ENCODE measurements around the gene ZSCAN23. TPM values are rescaled to one million over a fixed set of nuclear protein-coding genes. Genes with fewer than 3 reads are reported as not detected.
A peak's percentile ranks its signal among the peaks of the same experiment; 100 is the strongest.

ZSCAN23 gene
- total and polyA plus RNA-seq, 9 of the 15 experiments (the other 6 are each of a cell fraction or from before 2014, with no cell fraction given), result 0.05 to 0.29 (median 0.21) TPM; not detected in 1

DNA sequence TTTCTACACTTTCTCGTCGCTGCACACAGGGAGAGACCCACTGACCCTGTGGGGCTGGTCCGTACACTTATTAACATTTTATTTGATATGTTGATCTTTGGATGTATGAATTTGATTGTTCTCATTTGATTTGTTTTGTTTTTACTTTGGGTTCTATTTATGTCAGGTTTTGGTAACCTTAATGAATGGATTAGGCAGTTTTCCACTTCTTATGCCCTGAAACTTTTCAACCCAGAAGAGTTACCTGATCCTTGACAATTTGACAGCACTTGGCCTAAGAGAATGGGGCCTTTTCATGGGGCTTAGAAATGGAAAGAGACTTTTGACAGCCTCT is 48.7 kb upstream of the ZSCAN23 start (continued):
- 0 out of 2 replicates have a peak, but pooled peaks have one; percentile 2 for TF ChIP-seq ZNF589 (CRISPR knock-in tag; IDR thresholded peaks at IDR 0.05; ENCODE audit: low read depth)
- TF ChIP-seq, protein P1, sequence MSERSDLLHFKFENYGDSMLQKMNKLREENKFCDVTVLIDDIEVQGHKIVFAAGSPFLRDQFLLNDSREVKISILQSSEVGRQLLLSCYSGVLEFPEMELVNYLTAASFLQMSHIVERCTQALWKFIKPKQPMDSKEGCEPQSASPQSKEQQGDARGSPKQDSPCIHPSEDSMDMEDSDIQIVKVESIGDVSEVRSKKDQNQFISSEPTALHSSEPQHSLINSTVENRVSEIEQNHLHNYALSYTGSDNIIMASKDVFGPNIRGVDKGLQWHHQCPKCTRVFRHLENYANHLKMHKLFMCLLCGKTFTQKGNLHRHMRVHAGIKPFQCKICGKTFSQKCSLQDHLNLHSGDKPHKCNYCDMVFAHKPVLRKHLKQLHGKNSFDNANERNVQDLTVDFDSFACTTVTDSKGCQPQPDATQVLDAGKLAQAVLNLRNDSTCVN (CRISPR knock-in tag; IDR thresholded peaks at IDR 0.05), result no peak
- TF ChIP-seq SAP30 (IDR thresholded peaks at IDR 0.05; ENCODE audit: borderline replicate concordance, insufficient read depth, low read depth, low read length, poor library complexity, severe bottlenecking), result no peak
- TF ChIP-seq TOE1 (IDR thresholded peaks at IDR 0.05; ENCODE audit: borderline replicate concordance), result 0 out of 2 replicates have a peak, but pooled peaks have one; percentile 13
- TF ChIP-seq TOE1 (CRISPR knock-in tag; IDR thresholded peaks at IDR 0.05; ENCODE audit: borderline replicate concordance, low read depth), result no peak
- TF ChIP-seq PHF21A (IDR thresholded peaks at IDR 0.05; ENCODE audit: borderline replicate concordance, low read depth), result no peak
- TF ChIP-seq, protein P2, sequence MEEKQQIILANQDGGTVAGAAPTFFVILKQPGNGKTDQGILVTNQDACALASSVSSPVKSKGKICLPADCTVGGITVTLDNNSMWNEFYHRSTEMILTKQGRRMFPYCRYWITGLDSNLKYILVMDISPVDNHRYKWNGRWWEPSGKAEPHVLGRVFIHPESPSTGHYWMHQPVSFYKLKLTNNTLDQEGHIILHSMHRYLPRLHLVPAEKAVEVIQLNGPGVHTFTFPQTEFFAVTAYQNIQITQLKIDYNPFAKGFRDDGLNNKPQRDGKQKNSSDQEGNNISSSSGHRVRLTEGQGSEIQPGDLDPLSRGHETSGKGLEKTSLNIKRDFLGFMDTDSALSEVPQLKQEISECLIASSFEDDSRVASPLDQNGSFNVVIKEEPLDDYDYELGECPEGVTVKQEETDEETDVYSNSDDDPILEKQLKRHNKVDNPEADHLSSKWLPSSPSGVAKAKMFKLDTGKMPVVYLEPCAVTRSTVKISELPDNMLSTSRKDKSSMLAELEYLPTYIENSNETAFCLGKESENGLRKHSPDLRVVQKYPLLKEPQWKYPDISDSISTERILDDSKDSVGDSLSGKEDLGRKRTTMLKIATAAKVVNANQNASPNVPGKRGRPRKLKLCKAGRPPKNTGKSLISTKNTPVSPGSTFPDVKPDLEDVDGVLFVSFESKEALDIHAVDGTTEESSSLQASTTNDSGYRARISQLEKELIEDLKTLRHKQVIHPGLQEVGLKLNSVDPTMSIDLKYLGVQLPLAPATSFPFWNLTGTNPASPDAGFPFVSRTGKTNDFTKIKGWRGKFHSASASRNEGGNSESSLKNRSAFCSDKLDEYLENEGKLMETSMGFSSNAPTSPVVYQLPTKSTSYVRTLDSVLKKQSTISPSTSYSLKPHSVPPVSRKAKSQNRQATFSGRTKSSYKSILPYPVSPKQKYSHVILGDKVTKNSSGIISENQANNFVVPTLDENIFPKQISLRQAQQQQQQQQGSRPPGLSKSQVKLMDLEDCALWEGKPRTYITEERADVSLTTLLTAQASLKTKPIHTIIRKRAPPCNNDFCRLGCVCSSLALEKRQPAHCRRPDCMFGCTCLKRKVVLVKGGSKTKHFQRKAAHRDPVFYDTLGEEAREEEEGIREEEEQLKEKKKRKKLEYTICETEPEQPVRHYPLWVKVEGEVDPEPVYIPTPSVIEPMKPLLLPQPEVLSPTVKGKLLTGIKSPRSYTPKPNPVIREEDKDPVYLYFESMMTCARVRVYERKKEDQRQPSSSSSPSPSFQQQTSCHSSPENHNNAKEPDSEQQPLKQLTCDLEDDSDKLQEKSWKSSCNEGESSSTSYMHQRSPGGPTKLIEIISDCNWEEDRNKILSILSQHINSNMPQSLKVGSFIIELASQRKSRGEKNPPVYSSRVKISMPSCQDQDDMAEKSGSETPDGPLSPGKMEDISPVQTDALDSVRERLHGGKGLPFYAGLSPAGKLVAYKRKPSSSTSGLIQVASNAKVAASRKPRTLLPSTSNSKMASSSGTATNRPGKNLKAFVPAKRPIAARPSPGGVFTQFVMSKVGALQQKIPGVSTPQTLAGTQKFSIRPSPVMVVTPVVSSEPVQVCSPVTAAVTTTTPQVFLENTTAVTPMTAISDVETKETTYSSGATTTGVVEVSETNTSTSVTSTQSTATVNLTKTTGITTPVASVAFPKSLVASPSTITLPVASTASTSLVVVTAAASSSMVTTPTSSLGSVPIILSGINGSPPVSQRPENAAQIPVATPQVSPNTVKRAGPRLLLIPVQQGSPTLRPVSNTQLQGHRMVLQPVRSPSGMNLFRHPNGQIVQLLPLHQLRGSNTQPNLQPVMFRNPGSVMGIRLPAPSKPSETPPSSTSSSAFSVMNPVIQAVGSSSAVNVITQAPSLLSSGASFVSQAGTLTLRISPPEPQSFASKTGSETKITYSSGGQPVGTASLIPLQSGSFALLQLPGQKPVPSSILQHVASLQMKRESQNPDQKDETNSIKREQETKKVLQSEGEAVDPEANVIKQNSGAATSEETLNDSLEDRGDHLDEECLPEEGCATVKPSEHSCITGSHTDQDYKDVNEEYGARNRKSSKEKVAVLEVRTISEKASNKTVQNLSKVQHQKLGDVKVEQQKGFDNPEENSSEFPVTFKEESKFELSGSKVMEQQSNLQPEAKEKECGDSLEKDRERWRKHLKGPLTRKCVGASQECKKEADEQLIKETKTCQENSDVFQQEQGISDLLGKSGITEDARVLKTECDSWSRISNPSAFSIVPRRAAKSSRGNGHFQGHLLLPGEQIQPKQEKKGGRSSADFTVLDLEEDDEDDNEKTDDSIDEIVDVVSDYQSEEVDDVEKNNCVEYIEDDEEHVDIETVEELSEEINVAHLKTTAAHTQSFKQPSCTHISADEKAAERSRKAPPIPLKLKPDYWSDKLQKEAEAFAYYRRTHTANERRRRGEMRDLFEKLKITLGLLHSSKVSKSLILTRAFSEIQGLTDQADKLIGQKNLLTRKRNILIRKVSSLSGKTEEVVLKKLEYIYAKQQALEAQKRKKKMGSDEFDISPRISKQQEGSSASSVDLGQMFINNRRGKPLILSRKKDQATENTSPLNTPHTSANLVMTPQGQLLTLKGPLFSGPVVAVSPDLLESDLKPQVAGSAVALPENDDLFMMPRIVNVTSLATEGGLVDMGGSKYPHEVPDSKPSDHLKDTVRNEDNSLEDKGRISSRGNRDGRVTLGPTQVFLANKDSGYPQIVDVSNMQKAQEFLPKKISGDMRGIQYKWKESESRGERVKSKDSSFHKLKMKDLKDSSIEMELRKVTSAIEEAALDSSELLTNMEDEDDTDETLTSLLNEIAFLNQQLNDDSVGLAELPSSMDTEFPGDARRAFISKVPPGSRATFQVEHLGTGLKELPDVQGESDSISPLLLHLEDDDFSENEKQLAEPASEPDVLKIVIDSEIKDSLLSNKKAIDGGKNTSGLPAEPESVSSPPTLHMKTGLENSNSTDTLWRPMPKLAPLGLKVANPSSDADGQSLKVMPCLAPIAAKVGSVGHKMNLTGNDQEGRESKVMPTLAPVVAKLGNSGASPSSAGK (IDR thresholded peaks at IDR 0.05), result no peak
